Right lobe of liver (tissue), 6 donors: Measurements from ENCODE around the gene ADGRD1. TPM values are rescaled to one million over a fixed set of nuclear protein-coding genes. Genes with fewer than 3 reads are reported as not detected.

ENCODE experiments used
- ATAC-seq, 4 donors: fragments of 200-7000 bp; cut with Tn5 transposase; one replicate each; pipeline ENCODE4 v1.9.1; 2020; ENCODE audit warnings: mild to moderate bottlenecking in 4 of 4, moderate library complexity in 4 of 4
- DNase-seq, 3 donors: peaks; one replicate each; pipeline ENCODE4 v3.0.0-alpha.2; 2020
- H3K27ac ChIP-seq, 3 donors: fragments of 200-600 bp; one replicate each; pipeline ENCODE4 v1.8.0; 2022
- H3K27me3 ChIP-seq, 2 donors: fragments of 200-600 bp; one replicate each; pipeline ENCODE4 v1.8.0; 2022
- H3K36me3 ChIP-seq, 4 donors: fragments of 200-600 bp; sonication (generic) in 1 of 4; one replicate each; pipeline versions ENCODE4 v1.5.1 to v1.8.0; 2017 to 2022; ENCODE audit warnings: control low read depth in 1 of 4
- H3K4me1 ChIP-seq, 4 donors: fragments of 200-600 bp; sonication (generic) in 1 of 4; one replicate each; pipeline versions ENCODE4 v1.5.1 to v1.8.0; 2017 to 2022; ENCODE audit warnings: control low read depth in 1 of 4
- H3K4me3 ChIP-seq, 3 donors: fragments of 200-600 bp; one replicate each; pipeline ENCODE4 v1.8.0; 2022
- H3K9me3 ChIP-seq, 4 donors: fragments of 200-600 bp; sonication (generic) in 1 of 4; one replicate each; pipeline versions ENCODE4 v1.5.1 to v1.8.0; 2017 to 2022; ENCODE audit warnings: control low read depth in 1 of 4
- POLR2A ChIP-seq: fragments of 450-650 bp; IDR thresholded peaks from one replicate; pipeline ENCODE4 v1.6.1; 2017; ENCODE audit warnings: antibody characterized with exemption, mild to moderate bottlenecking
- WGBS: methylation state at CpG from one replicate; pipeline ENCODE4 v1.1.6; 2018; ENCODE audit warnings: low coverage, low lambda C conversion rate; ENCODE audit not compliant: insufficient coverage; ENCODE audit errors: missing lambda C conversion rate; 5-methylcytosine and 5-hydroxymethylcytosine counted together
- intact Hi-C, 2 donors: fragments of 100-400 bp; cut with DNase I; formaldehyde crosslinking; loops; one replicate each; pipeline versions ENCODE4 v1.11.2 to v1.14.1; 2022
- total RNA-seq, 6 experiments: library from RNA; depleted of rRNA in 2 of 6; stranded (reverse); fragments of >200 nt in 2 of 6; fragmentation: NEBNext Ultra II Directional in 3 of 6; extraction: Animal tissue kit (Norgen Biotek cat#: 25700) in 3 of 6; gene quantifications; one replicate each; pipeline versions ENCODE4 v1.1.0 to v1.2.4, GENCODE V29; 2016 to 2023
- TF ChIP-seq, protein P1 (sequence below), 4 donors: fragments of 200-600 bp in 3 of 4; fragments of 450-650 bp in 1 of 4; IDR thresholded peaks; one replicate each; pipeline versions ENCODE4 v1.5.1 to v1.8.0; 2016 to 2022; ENCODE audit warnings: antibody characterized with exemption in 4 of 4, mild to moderate bottlenecking in 2 of 4
- donor health status: DM: no; HTN: yes; CAD: no.
- donor health status: DM: no; HTN: no; CAD: no.
- donor health status: DM: no; HTN: no; CAD: no.
- donor health status: DM: no; HTN: yes; CAD: no.
- donor health status: DM: no; HTN: yes; CAD: no.

The ADGRD1 gene
- total RNA-seq, 6 experiments from 2014 or later = 4.7 to 17.0 (median 10.9) TPM

DNA sequence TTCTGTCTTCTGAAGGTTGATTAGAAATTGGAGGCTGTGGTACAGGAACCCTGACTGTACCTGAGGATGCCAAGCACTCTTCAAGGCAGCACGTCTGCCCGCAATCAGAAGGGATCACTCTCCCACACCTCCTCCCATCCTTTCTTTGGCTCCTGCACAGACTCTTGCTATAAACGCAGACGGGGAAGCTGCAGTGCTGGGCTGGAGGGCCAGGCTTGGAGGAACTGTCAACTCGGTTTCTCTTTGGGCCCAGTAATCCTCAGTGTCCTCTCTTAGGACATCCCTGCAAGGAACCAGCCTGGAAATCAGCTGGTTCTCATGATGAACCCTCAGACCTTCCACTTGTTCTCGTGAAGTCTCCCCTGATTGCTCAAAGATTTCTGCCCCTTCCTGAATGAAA lies 201.4 kb downstream of the ADGRD1 start:
- Histone ChIP-seq H3K9me3 (no peaks in the 10 kb centered on the region), H3K27ac (no peak overlapping the region), H3K27me3 (no peaks in the 10 kb centered on the region), H3K4me3 (no peak overlapping the region), H3K4me1 (no peaks in the 10 kb centered on the region), H3K36me3 (no peaks in the 10 kb centered on the region)
- no peak for DNase-seq
- WGBS = 44% methylated on average over 5 of the region's 6 CpGs
- no peak for TF ChIP-seq POLR2A
- TF ChIP-seq, protein P1, sequence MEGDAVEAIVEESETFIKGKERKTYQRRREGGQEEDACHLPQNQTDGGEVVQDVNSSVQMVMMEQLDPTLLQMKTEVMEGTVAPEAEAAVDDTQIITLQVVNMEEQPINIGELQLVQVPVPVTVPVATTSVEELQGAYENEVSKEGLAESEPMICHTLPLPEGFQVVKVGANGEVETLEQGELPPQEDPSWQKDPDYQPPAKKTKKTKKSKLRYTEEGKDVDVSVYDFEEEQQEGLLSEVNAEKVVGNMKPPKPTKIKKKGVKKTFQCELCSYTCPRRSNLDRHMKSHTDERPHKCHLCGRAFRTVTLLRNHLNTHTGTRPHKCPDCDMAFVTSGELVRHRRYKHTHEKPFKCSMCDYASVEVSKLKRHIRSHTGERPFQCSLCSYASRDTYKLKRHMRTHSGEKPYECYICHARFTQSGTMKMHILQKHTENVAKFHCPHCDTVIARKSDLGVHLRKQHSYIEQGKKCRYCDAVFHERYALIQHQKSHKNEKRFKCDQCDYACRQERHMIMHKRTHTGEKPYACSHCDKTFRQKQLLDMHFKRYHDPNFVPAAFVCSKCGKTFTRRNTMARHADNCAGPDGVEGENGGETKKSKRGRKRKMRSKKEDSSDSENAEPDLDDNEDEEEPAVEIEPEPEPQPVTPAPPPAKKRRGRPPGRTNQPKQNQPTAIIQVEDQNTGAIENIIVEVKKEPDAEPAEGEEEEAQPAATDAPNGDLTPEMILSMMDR (IDR thresholded peaks at IDR 0.05) = no peak
- intact Hi-C loops = no loop called here
- ATAC-seq = no peak

DNA sequence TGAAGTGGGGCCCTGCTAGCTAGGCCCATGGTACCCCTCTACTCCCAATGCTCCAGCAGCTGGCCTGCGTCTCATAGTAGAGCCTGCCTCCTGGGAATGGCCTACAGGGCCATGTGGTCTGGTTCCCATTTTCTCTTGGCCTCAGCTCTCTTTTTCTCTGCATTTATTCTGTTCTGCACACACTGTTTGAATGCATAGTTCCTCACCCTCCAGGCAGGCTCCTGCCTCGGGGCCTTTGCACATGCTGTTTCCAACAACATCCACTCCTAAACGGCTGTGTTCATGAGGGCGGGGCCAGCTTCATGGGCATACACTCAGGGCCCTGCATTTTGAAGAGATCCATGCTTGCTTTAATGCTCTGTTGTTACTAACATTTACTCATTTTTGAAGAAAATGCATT lies 204.0 kb downstream of the ADGRD1 start:
- DNase-seq = no peak

DNA sequence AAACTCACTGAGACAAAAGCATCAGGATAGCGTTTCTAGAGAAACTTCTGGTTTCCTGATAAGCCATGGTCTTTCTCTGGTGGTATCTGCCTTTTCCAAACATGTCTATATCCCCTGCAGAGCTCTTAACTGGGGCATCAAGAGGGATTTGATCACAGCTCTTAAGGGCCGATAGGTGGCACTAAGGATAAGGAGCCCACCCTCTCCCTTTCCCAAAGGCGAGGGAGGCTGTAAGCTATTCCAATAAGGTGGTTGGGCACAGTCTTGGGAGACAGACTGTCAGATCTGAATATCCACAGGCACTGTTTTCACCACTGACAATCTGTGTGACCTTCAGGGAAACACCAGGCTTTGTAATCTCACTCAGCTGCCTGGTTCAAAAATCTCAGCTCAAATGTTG lies 206.0 kb downstream of the ADGRD1 start:
- DNase-seq (no peak), ATAC-seq (no peak)
- no peak overlapping the region for H3K27ac ChIP-seq
- intact Hi-C loops = no loop called here
- H3K27me3 ChIP-seq = no peaks in the 10 kb centered on the region
- H3K9me3 ChIP-seq = no peaks in the 10 kb centered on the region
- 39% methylated on average over 3 of the region's 3 CpGs for WGBS
- no peaks in the 10 kb centered on the region for H3K4me1 ChIP-seq
- TF ChIP-seq, protein P1 (IDR thresholded peaks at IDR 0.05) = no peak
- no peak for TF ChIP-seq POLR2A
- H3K4me3 ChIP-seq = no peak overlapping the region
- no peaks in the 10 kb centered on the region for H3K36me3 ChIP-seq

More for the DNA sequence above, 204.0 kb downstream of the ADGRD1 start:
- Histone ChIP-seq H3K4me1 (no peaks in the 10 kb centered on the region), H3K4me3 (no peak overlapping the region), H3K9me3 (no peaks in the 10 kb centered on the region), H3K36me3 (no peaks in the 10 kb centered on the region), H3K27ac (no peak overlapping the region), H3K27me3 (no peaks in the 10 kb centered on the region)
- WGBS = 92% methylated on average over 3 of the region's 4 CpGs
- no peak for ATAC-seq
- no peak for TF ChIP-seq POLR2A
- TF ChIP-seq, protein P1 (IDR thresholded peaks at IDR 0.05) = no peak
- intact Hi-C loops = no loop called here

DNA sequence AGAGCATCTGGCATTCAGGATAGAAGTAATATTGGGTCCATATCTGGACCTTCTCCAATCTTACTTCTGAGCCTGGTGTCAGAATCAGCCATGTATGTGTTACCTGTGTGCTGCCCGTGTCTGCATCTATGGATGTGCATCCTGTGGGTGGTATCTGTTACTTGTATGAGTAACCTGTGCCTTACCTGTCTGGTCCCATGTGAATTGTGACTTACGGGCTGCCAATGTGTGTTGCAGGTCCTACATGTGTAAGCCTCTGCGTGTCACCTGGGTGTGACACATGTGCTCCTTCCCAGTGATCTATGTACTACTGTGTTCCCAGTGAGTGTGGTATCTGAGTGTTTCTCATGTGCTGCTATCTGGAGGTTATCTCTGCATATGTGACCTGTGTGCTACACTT lies 208.4 kb downstream of the ADGRD1 start:
- 55% methylated on average over 3 of the region's 3 CpGs for WGBS
- intact Hi-C loops = no loop called here
- H3K27me3 ChIP-seq = no peaks in the 10 kb centered on the region
- no peaks in the 10 kb centered on the region for H3K9me3 ChIP-seq
- no peak for ATAC-seq
- H3K27ac ChIP-seq = no peak overlapping the region
- no peaks in the 10 kb centered on the region for H3K36me3 ChIP-seq
- no peak for DNase-seq
- H3K4me3 ChIP-seq = no peak overlapping the region
- TF ChIP-seq, protein P1 (IDR thresholded peaks at IDR 0.05) = no peak
- no peak for TF ChIP-seq POLR2A
- H3K4me1 ChIP-seq = no peaks in the 10 kb centered on the region

DNA sequence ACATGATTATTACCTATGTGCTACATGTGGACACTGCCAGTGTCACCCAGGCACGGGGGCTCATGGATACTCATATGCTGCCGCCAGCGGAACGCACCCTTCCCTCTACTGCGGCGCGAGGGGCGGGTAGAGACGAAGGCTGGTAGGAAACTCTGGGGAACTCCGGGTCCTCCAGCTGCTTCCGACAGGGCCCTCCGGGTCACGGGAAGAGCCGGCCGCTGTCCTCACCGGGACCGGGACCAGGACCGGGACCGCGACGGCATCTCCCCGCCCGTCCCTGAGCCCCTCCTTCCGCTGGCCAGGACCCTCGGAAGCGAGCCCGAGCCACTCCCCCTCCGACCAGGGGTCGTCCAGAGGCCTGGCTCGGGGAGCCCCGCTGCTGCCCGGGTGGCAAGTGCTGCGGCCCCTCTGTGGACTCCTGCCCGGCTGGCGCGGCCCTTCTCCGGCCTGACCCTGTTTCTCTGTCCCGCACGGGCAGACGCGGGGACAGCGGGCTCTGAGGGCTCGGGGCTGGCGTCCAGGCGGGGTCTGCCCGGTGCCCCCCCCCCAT lies 209.6 kb downstream of the ADGRD1 start:
- Histone ChIP-seq H3K27ac (no peak overlapping the region), H3K4me1 (no peaks in the 10 kb centered on the region), H3K27me3 (no peaks in the 10 kb centered on the region), H3K4me3 (no peak overlapping the region), H3K36me3 (no peaks in the 10 kb centered on the region), H3K9me3 (no peaks in the 10 kb centered on the region)
- intact Hi-C loops = no loop called here
- DNase-seq (no peak), ATAC-seq (peak in 1 of 4 donors; percentile 26)
- TF ChIP-seq, protein P1 (IDR thresholded peaks at IDR 0.05) = no peak
- TF ChIP-seq POLR2A = no peak
- 60% methylated on average over 1 of the region's 46 CpGs for WGBS
